ENCODE data around the gene PLCB1. TPM values are rescaled to one million over a fixed set of nuclear protein-coding genes. Genes with fewer than 3 reads are reported as not detected.

Gene PLCB1
- total RNA-seq, 1 donor from 2014 or later = 10.8 TPM

DNA sequence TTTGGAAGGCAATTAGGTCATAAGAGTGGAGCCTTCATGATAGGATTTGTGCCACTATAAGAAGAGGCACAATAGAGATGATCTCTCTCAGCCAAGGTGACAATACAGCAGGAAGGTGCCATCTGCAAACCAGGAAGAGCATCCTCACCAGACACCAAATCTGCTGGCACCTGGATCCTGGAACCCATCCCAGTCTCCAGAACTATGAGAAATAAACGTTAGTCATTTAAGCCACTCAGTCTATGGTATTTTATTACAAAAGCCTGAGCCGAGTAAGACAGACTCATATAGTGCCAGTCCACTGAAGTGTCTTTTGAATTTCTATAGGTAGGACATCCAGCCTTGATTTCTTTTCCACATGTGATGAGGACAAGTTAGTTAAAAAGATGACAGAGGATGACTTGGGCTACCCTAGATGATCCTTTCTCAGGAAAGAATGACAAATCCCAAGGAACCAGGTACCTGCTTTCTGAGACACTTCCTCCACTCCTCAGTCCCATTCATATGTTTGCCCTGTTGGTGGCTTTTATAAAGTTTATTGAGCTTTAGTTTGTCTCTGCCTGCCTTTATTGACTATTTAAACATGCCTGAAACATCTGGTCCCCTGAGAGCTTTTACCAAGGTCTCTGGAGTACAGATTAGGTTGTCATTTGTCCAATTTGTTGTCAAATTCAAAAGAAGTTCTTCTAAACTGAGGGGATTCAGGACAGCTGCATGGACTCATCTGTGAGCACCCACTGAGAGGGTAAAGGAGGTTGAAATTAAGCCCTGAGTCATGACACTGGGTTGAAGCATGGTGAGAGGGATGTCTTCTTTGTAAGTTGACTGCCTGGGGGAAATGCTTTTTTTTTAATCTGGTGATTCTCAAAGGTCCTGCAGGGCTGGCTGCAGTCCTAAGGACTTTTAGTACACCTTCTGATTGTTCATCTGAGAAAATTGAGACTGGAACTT is 771.9 kb downstream of the PLCB1 start:
- peaks cover 7% of the 10 kb centered on the region for H3K9me3 Mint-ChIP-seq (ENCODE audit: low read depth)
- no peaks in the 10 kb centered on the region for H3K4me1 Mint-ChIP-seq (ENCODE audit: low read depth)
- H3K27me3 Mint-ChIP-seq (ENCODE audit: low read depth) = no peaks in the 10 kb centered on the region
- no peak overlapping the region for H3K4me3 Mint-ChIP-seq (ENCODE audit: unreplicated experiment)
- DNase-seq (ENCODE audit: low spot score) = no peak
- no peak overlapping the region for H3K27ac Mint-ChIP-seq (ENCODE audit: unreplicated experiment)
- TF ChIP-seq, protein P1, sequence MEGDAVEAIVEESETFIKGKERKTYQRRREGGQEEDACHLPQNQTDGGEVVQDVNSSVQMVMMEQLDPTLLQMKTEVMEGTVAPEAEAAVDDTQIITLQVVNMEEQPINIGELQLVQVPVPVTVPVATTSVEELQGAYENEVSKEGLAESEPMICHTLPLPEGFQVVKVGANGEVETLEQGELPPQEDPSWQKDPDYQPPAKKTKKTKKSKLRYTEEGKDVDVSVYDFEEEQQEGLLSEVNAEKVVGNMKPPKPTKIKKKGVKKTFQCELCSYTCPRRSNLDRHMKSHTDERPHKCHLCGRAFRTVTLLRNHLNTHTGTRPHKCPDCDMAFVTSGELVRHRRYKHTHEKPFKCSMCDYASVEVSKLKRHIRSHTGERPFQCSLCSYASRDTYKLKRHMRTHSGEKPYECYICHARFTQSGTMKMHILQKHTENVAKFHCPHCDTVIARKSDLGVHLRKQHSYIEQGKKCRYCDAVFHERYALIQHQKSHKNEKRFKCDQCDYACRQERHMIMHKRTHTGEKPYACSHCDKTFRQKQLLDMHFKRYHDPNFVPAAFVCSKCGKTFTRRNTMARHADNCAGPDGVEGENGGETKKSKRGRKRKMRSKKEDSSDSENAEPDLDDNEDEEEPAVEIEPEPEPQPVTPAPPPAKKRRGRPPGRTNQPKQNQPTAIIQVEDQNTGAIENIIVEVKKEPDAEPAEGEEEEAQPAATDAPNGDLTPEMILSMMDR (IDR thresholded peaks at IDR 0.05) = no peak
- H3K36me3 Mint-ChIP-seq (ENCODE audit: low read depth) = no peaks in the 10 kb centered on the region

DNA sequence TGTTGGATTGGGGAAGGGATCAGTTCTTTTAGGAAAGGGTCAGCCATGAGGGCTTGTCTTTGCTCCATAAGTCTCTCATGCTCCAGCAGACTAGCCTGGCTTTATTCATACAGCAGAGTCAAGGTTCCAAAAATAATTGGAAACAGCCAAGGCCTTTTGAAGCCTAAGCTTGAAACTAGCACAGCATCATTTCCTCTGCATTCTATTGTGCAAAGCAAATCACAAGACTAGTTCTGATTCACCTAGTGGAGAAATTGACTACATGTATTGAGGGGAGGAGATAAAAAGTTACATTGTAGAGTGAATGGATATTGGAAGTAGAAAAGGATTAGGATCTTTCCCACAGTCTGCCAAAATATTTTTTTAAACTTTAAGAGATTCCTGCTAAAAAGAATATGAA is 777.5 kb downstream of the PLCB1 start:
- no peak overlapping the region for H3K27ac Mint-ChIP-seq (ENCODE audit: unreplicated experiment)
- no peaks in the 10 kb centered on the region for H3K27me3 Mint-ChIP-seq (ENCODE audit: low read depth)
- H3K36me3 Mint-ChIP-seq (ENCODE audit: low read depth) = no peaks in the 10 kb centered on the region
- H3K4me1 Mint-ChIP-seq (ENCODE audit: low read depth) = peaks cover 5% of the 10 kb centered on the region
- TF ChIP-seq, protein P1 (IDR thresholded peaks at IDR 0.05) = no peak
- no peak for DNase-seq (ENCODE audit: low spot score)
- H3K9me3 Mint-ChIP-seq (ENCODE audit: low read depth) = peaks cover 7% of the 10 kb centered on the region
- H3K4me3 Mint-ChIP-seq (ENCODE audit: unreplicated experiment) = no peak overlapping the region

DNA sequence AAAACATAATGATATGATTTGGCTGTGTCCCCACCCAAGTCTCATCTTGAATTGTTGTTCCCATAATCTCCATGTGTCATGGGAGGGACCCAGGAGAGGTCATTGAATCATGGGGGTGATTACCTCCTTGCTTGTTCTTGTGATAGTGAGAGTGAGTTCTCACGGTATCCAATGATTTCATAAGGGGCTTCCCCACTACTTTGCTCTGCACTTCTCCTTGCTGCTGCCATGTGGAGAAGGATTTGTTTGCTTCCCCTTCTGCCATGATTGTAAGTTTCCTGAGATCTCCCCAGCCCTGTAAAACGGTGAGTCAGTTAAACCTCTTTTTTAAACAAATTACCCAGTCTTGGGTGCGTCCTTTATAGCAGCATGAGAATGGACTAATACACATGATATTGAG is 780.0 kb downstream of the PLCB1 start:
- TF ChIP-seq, protein P1 (IDR thresholded peaks at IDR 0.05) = no peak
- Mint-ChIP-seq H3K27ac (ENCODE audit: unreplicated experiment) (no peak overlapping the region), H3K27me3 (ENCODE audit: low read depth) (no peaks in the 10 kb centered on the region), H3K4me3 (ENCODE audit: unreplicated experiment) (no peak overlapping the region), H3K9me3 (ENCODE audit: low read depth) (peaks cover 14% of the 10 kb centered on the region), H3K4me1 (ENCODE audit: low read depth) (peaks cover 5% of the 10 kb centered on the region), H3K36me3 (ENCODE audit: low read depth) (peaks cover 4% of the 10 kb centered on the region)
- DNase-seq (ENCODE audit: low spot score) = no peak

DNA sequence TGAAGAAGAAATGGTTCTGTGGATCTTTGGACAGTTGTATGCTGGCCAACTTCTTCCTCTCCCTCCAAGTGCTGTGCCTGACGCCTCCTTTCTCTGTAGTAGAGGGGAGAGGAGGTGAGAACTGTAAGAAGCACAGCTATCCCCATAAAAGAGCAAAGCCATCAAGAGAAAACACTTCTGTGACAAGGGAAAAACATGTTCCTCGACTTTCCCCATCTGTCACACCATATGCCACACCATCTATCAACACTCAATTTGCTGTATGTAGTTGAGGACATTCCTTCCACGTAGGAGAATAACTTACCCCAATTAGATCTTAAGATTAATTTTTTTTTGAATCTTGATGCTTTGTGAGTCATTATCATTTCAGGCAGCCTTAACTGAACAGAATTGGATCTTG is 780.7 kb downstream of the PLCB1 start:
- no peaks in the 10 kb centered on the region for H3K27me3 Mint-ChIP-seq (ENCODE audit: low read depth)
- H3K27ac Mint-ChIP-seq (ENCODE audit: unreplicated experiment) = no peak overlapping the region
- no peak overlapping the region for H3K4me3 Mint-ChIP-seq (ENCODE audit: unreplicated experiment)
- DNase-seq (ENCODE audit: low spot score) = no peak
- H3K36me3 Mint-ChIP-seq (ENCODE audit: low read depth) = peaks cover 4% of the 10 kb centered on the region
- TF ChIP-seq, protein P1 (IDR thresholded peaks at IDR 0.05) = no peak
- H3K9me3 Mint-ChIP-seq (ENCODE audit: low read depth) = peaks cover 13% of the 10 kb centered on the region
- H3K4me1 Mint-ChIP-seq (ENCODE audit: low read depth) = peaks cover 5% of the 10 kb centered on the region

DNA sequence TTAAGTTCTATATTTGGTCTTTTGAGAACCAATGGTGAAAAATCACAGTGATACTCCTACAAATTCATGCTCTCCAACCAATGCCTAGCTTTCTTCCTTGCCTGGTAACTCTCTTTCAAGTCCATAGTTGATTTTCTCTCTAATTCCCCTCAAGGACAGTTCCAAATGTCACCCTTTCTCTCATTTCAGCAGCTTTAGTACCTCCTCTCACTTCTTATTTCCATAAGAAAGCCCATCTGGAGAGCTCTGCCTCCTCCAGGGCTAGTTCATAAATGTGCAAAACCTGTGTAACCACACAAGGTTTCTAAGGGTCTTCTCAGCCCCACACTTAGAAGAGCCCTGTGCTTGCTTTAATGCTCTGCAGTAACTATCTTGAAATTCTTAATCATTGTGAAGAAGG is 781.4 kb downstream of the PLCB1 start:
- H3K36me3 Mint-ChIP-seq (ENCODE audit: low read depth) = peaks cover 4% of the 10 kb centered on the region
- no peaks in the 10 kb centered on the region for H3K27me3 Mint-ChIP-seq (ENCODE audit: low read depth)
- DNase-seq (ENCODE audit: low spot score) = no peak
- H3K4me1 Mint-ChIP-seq (ENCODE audit: low read depth) = peaks cover 5% of the 10 kb centered on the region
- H3K27ac Mint-ChIP-seq (ENCODE audit: unreplicated experiment) = no peak overlapping the region
- H3K9me3 Mint-ChIP-seq (ENCODE audit: low read depth) = peaks cover 7% of the 10 kb centered on the region
- TF ChIP-seq, protein P1 (IDR thresholded peaks at IDR 0.05) = no peak
- H3K4me3 Mint-ChIP-seq (ENCODE audit: unreplicated experiment) = no peak overlapping the region

Measured in chondrocyte (in vitro differentiated cells).